ENCODE measurements around the gene CENPE.

The CENPE gene

GRCh38 chr4:103067841-103068547 is 130.1 kb downstream of the CENPE start:
- TF ChIP-seq NFIC (IDR thresholded peaks at IDR 0.05) (no peak), FOXM1 (IDR thresholded peaks at IDR 0.05; ENCODE audit: borderline replicate concordance, low read depth) (no peak), RAD21 (IDR thresholded peaks at IDR 0.05; ENCODE audit: low read depth) (no peak), TEAD4 (IDR thresholded peaks at IDR 0.05) (no peak), TCF12 (IDR thresholded peaks at IDR 0.05; ENCODE audit: low read depth) (no peak), CREB1 (IDR thresholded peaks at IDR 0.05; ENCODE audit: low read depth) (no peak), USF1 (IDR thresholded peaks at IDR 0.05) (no peak), YY1 (IDR thresholded peaks at IDR 0.05; ENCODE audit: low read depth) (no peak), TAF1 (IDR thresholded peaks at IDR 0.05; ENCODE audit: low read depth) (no peak), CEBPB (IDR thresholded peaks at IDR 0.05) (no peak), REST (IDR thresholded peaks at IDR 0.05; ENCODE audit: low read depth) (no peak), ZBTB7A (IDR thresholded peaks at IDR 0.05; ENCODE audit: low read depth) (no peak)

GRCh38 chr4:103060453-103061148 is 137.5 kb downstream of the CENPE start:
- TF ChIP-seq FOXM1 (IDR thresholded peaks at IDR 0.05; ENCODE audit: borderline replicate concordance, low read depth) = no peak
- TF ChIP-seq EP300 (IDR thresholded peaks at IDR 0.05; ENCODE audit: borderline replicate concordance) = no peak
- no peak for TF ChIP-seq TCF12 (IDR thresholded peaks at IDR 0.05; ENCODE audit: low read depth)
- TF ChIP-seq RAD21 (IDR thresholded peaks at IDR 0.05; ENCODE audit: low read depth) = no peak
- no peak for TF ChIP-seq TEAD4 (IDR thresholded peaks at IDR 0.05)
